GM12875 (cell line): ENCODE data around the gene CADPS2.

Experiments
- H3K4me3 ChIP-seq: one replicate; pipeline ENCODE4 v1.5.1; 2011; ENCODE audit warnings: low read depth, low read length, control low read depth
- TF ChIP-seq, protein P1 (sequence below): IDR thresholded peaks from 2 replicates; pipeline ENCODE4 v1.5.1; 2011; ENCODE audit warnings: low read depth, mild to moderate bottlenecking, control low read depth, inconsistent platforms, low read length, moderate library complexity, borderline replicate concordance; ENCODE audit not compliant: insufficient read depth

CADPS2 gene

DNA sequence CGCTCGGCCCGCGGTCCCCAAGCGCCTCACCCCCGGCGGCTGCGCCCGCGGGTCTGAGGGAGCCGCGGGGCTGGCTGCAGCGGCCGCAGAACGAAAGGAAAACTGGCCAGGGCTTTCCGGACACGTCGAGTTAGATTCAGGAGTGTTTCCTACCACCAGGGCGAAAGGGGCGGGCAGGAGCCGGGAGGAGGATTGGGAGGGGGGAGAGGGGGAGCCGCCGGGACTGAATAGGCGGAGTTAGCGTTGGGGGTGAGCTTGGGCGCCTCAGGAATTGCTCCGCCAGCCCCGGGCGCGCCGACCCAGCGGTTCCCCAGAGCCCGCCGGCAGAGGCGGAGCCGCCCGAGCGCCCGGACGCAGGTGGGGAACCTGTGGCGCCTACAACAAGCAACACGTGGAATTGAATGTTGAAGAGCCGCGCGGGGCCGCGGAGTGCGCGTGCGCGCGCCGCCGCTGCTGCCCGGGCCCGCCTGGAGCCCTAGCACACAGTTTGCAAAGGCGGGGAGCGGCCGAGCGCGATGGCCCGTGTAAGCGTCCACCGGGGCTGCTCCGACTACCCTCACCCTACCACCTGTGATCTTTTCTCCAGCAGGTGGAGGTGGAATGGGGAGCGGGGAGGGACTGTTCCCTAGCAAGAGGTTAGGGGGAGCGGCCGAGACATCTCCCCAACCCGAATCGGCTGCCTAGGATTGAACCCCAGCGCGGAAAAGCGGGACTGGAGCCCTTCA is at the start of gene CADPS2:
Gene CADPS2 (minus strand): TSS at position 104 of the 725 bp plus-strand sequence. CDS start 123 bp downstream, outside the sequence.
- peak within 1 kb of the TSS; percentile 27 for H3K4me3 ChIP-seq
- TF ChIP-seq, protein P1, sequence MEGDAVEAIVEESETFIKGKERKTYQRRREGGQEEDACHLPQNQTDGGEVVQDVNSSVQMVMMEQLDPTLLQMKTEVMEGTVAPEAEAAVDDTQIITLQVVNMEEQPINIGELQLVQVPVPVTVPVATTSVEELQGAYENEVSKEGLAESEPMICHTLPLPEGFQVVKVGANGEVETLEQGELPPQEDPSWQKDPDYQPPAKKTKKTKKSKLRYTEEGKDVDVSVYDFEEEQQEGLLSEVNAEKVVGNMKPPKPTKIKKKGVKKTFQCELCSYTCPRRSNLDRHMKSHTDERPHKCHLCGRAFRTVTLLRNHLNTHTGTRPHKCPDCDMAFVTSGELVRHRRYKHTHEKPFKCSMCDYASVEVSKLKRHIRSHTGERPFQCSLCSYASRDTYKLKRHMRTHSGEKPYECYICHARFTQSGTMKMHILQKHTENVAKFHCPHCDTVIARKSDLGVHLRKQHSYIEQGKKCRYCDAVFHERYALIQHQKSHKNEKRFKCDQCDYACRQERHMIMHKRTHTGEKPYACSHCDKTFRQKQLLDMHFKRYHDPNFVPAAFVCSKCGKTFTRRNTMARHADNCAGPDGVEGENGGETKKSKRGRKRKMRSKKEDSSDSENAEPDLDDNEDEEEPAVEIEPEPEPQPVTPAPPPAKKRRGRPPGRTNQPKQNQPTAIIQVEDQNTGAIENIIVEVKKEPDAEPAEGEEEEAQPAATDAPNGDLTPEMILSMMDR = no peak

DNA sequence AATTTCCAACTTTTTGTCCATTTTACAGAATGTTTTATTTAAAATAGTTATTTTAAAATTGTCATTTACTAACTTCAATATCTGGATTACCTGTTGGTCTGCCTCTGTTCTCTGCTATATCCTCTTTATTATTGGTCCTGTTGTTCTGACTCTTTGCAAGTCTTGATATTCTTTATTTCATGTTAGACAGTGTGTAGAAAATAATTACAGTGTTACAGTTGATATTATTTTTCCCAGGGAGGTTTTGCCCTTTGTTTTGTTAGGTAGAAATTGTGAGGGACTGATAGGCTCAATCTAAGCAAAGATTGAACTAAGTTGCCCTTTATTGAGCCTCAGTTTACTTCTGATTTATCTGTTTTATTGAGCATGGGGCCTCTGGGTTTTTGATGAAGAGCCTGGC is 49.4 kb upstream of the CADPS2 start:
- TF ChIP-seq, protein P1 = no peak
- H3K4me3 ChIP-seq = no peak overlapping the region

DNA sequence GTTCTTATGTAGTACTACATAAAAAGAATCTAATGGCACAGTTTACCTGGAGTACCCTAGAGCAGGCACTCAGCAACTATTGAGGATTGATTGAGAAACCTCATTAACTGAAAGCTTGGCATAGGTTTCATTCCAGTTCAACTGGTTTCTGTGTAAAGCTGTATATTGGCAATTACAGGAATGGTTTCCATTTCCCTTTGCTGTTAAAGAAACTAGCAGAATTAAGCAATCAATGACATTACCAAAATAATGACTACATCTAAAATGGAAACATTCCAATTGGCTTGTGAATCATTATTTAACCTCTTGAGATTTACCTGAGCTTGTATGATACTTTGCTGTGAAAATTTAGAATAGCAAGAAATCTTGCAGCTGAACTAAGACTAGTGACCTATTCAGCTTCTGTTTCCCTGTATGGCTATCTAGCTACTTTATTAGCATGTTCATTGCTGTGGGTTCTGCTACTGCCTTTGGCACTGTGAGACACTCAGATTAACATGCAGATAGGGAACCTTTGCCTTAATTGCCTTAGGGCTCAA is 33.5 kb upstream of the CADPS2 start:
- TF ChIP-seq, protein P1 = no peak
- no peak overlapping the region for H3K4me3 ChIP-seq

DNA sequence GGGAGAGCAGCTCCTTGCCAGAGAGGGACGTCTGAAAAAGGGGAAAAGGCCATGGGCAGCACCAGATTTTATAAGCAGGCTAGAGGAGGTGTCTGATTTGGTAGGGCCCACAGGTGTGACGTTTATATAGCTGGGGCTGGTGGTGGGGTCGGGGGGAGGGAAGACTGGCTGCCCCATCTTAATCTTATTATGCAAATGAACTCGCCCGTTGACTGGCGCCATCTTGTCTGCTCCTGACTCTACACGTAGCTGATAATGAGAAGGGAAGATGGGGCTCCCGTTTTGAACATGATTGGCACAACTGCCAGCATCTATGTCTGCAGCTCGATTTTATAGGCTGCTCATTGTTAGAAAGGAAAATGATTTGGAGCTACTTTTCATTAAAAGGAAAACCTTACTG is 28.6 kb upstream of the CADPS2 start:
- TF ChIP-seq, protein P1 = no peak

DNA sequence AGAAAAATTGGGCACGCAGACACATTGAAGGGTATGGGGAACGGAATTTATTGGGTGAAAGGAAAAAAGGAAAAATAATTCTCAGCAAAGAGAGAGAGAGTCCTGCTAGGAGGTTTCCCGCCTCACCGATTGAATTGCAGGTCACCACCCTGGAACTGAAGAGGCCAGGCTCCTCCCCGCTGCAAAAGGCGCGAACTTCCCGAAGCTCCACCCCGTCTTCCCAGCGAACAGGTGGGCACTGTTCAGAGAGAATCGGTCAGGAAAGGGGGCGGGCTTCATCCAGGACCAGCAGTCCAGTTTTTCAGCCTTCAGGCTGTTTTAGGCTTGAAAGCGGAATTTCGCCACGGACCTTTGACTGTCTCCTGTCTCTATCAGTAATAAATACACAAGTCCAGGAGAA is 27.3 kb upstream of the CADPS2 start:
- no peak overlapping the region for H3K4me3 ChIP-seq
- TF ChIP-seq, protein P1 = no peak

More for the DNA sequence above, 28.6 kb upstream of the CADPS2 start:
- H3K4me3 ChIP-seq = no peak overlapping the region

DNA sequence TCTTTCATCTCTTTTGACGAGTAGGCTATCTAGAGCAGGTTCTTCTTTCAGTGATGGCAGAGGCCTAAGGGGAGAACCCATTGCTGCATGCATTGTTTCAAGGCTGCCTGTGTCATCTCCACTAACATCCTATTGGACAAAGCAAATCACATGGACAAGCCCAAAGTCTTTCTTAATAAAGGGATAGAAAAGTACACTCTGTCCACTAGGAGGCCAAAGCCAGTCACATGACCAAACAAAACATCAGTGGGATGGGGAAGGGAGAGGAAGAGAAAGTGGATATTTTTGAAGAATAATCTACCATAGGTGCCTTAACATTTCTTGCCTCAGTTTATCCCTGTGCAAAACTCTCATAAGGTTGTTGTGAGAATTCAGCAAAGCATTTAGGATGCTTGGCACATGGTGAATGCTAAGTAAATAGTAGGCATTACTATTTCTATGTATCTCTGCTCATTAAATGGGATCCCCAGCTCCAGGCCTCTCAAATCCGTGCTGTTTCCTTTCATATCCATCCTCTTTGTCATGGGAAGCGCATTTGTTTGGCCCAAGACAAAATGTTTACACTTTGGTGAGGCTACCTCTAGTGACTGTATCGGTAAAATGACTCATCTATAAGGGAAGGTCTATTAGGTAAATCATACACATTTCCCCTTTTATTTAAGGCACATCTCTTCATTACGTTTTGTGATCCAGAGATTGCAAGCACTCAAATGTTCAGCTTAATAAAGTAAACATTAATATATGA is 16.7 kb upstream of the CADPS2 start:
- TF ChIP-seq, protein P1 = no peak
- H3K4me3 ChIP-seq = no peak overlapping the region
